HFF-Myc (cell line): ENCODE measurements around the gene CACNA1S.

Experiments
- DNase-seq: peaks from one replicate; pipeline ENCODE4 v3.0.0-alpha.2; 2011; ENCODE audit warnings: low read depth; ENCODE audit errors: extremely low read depth
- H3K4me3 ChIP-seq: replicated peaks from 2 replicates; pipeline ENCODE4 v1.5.1; 2011; ENCODE audit warnings: low read depth, mild to moderate bottlenecking, control low read depth, low read length
- CTCF ChIP-seq: IDR thresholded peaks from 2 replicates; pipeline ENCODE4 v1.5.1; 2012; ENCODE audit warnings: mild to moderate bottlenecking, low read depth, low read length, control low read depth; ENCODE audit errors: missing control alignments

CACNA1S gene

GRCh38 chr1:201153474-201154388 is 41.5 kb upstream of the CACNA1S start:
- TF ChIP-seq CTCF, result no peak
- peak overlapping the region; percentile 71 for H3K4me3 ChIP-seq
- no peak for DNase-seq

DNA sequence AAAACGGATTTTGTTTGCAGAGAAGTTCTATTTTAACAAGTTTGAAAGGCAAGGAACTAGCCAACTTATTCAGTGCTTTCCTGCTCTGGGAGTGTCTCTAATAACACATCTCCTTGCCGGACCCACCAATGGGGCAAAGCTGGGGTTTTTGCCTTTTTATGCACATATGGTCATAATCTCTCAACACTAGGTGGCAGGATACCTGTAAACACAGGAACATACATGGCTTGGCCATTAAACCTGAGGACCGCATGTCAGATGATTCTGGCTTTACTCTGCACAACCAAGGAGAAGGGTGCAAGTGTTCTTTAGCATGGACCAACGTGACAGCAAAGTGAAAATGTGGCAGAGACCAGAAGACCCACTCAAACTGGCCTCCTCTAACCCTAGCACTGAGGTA is 37.2 kb upstream of the CACNA1S start:
- peak; percentile 43 for TF ChIP-seq CTCF
- no peak for DNase-seq
- H3K4me3 ChIP-seq, result no peak overlapping the region

GRCh38 chr1:201147396-201148015 is 35.3 kb upstream of the CACNA1S start:
- no peak for DNase-seq
- no peak for TF ChIP-seq CTCF
- no peak overlapping the region for H3K4me3 ChIP-seq

DNA sequence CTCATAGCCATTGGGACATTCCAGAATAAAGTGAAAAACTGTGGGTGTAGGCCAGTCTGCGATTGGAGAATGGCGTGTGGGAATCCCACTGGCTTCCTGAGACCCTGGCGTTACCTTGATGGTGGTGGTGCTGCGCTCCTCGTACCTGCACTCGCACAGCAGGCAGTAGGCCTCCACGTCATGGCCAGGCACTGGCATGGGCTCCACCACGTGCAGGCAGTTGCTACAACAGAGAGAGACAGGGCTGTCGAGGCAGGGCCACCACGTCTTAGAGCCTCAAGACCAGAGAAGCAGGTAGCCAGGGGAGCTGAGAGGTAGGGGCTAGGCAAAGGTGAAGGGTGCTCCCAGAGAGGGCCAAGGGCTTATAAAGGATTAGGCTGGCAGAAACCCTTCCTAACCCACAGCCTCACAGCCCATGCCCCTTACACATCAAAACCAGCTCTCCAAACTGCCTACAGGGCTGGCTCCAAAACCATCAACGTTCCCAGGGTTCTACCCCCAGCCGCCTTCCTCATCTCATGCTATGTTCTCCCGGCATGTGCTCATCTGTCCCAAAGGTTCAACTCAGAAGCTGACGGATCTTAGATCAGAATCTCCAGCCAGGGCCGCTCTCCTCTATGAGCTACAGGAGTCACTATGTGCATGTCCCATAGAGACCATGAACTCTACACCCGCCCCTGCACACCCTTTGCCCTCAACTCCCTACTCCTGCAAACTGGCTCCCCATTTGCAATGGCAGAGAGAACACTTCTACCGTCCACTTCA is 34.6 kb upstream of the CACNA1S start:
- DNase-seq, result no peak
- TF ChIP-seq CTCF, result no peak

DNA sequence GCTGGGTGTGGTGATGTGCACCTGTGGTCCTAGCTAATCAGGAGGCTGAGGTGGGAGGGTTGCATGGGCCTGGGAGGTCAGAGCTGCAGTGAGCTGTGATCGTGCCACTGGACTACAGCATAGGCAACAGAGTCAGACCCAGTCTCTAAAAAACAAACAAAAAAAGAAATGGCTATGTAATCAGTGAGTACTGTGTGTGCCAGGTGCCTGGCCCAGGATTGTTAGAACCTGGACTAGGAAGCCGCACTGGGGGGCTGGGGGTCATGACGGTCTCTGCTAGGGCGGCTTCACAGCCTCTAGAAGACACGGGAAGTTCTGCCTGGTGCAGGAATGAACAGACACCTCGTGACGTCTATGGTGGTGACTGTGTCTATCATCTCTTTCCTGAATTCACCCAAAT is 33.6 kb upstream of the CACNA1S start:
- no peak for DNase-seq
- no peak overlapping the region for H3K4me3 ChIP-seq
- no peak for TF ChIP-seq CTCF

More for the DNA sequence above, 34.6 kb upstream of the CACNA1S start:
- H3K4me3 ChIP-seq, result no peak overlapping the region

GRCh38 chr1:201145132-201145531 is 32.9 kb upstream of the CACNA1S start:
- no peak for TF ChIP-seq CTCF
- no peak for DNase-seq
- H3K4me3 ChIP-seq, result no peak overlapping the region
